ENCODE measurements around the gene TCF20.
A peak's percentile ranks its signal among the peaks of the same experiment; 100 is the strongest.

Gene TCF20

DNA sequence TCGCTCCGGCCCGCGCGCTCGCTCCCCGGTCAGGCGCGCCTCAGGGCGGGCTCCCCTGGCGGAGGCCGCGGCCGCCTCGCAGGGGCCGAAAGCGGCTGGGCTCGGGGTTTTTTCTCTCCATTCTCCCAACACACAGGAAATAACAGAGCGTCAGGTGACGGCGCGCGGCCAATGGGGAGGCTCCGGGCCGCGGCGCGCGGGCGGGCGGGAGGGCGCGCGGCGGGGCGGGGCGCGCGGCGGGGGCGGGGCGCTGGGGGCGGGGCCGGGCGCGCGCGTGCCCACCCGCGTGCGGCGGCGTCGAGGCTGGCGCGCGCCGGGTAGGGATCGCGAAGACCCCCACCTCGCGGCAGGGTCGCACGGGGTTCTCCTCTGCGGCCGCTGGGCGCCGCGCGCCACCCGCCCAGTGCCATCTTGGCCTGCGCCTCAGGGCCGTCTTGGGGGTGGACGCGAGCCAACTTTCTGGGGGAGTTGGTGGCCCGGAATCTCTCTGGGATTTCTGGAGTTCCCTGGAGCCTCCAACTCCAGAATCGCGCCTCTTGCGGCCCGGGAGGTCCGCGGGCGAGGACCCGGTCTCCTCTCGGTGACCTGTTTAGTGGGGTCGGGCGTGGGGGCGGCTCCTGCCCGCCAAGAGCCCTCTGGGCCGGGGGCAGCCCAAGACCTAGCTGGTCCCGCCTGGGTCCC lies at the start of gene TCF20:
Gene TCF20, minus strand, starts transcription at position 144 of the 681 bp plus-strand sequence. CDS start 55,348 bp downstream, outside the sequence.
- H3K4me3 ChIP-seq = peak within 1 kb of the TSS; percentile 95 to 99 (median 98)
- peak within 1 kb of the TSS; percentile 43 to 97 (median 93) for H3K27ac ChIP-seq

DNA sequence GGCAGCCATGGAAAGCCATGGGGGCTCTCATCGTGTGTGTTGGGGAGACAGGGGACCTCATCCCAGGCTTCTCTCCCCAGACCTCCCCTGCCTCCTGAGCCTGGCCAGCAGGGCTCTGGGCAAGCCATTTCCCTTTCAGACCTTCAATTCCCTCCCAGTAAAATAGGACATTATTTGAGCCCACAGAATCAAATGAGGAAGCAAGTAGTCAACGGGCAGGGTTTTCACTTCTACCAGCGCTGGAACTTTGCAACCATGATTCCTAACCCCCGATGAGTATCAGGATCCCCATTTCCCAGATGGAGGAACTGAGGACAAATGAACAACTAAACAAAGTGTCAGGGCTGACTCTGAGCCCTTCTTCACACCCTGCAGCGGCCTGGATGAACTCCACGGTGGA lies 48.9 kb upstream of the TCF20 start:
- Histone ChIP-seq H3K4me3 (no peak overlapping the region), H3K27ac (peak overlapping the region in 2 of 21 experiments; percentile 4 to 10)

DNA sequence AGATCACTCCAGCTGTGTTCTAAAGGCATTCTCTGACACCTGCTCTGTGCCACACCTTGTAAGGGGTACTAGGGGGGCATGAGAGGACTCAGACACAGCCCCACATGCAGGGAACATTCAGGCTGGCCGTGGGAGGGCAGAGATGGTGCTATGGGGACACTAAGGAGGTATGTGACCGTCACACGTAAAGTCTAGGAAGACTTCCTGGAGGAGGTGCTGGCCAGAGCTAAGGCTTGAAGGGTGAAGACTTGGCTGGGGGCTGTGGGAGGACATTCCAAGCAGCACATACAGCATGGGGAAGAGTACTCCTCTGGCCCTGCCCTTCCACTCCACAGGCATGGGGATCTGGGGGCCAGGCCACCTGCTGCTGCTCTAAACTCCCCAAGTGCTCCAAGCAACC lies 48.5 kb upstream of the TCF20 start:
- Histone ChIP-seq H3K4me3 (no peak overlapping the region), H3K27ac (peak overlapping the region in 8 of 21 experiments; percentile 4 to 70 (median 23))

DNA sequence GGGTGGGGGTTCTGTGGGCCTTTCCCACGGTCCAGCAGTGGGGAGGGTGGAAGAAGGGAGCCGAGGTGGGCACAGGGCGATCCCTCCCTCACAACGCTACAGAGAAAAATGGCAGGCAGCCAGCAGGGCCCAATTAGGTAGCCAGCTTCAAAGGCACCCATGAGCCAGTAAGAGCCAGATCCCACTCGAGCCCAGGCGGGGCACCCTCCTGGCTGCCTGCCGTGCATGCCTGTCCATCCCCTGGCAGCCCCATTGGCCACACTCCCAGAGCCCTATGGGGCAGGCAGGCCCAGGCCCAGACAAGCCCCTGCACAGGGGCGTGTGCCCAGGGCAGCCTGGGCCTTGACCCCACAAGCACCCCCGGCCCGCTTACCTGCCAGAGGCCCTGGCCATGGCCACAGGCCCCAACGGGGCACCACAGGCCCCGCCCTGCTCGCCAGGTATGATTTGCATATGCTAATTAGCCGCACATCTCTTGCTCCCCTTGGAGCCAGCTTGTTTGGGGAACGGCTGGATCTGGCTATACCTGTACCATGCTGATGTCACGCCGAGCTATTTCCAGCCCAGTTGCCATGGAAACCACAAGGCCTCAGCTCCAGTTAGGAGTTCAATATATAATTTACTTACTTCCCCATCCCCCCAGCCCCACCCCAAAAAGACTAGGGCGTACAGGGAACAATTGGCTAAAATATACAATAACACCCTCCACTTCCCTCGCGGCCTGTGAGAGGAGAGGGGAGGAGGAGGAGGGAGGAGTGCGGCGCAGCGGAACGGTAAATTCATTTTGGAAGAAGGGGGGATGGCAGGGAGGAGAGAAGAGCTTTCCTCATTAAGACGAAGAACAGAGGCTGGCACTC lies 47.5 kb upstream of the TCF20 start:
- Histone ChIP-seq H3K27ac (peak overlapping the region in 17 of 21 experiments; percentile 23 to 77 (median 64)), H3K4me3 (no peak overlapping the region)

DNA sequence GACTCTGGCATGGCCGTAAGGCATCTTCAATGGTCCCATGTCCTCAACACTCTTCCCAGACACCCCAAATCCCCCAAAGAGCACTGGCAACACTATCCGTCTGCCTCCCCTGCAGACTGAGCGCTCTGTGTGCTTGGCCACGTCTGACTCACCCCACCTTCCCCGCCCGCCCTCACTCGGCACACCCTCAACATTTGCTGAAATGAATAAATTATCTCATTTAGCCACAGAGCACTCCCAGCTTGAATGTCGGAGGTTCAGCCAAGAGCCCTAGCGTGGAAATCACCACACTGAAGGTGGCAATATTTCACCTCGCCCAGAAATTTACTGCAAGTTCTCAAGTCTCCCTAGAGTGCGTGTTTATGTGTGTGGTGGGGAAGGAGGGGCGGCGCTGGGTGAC lies 46.6 kb upstream of the TCF20 start:
- H3K4me3 ChIP-seq = no peak overlapping the region
- H3K27ac ChIP-seq = peak overlapping the region in 16 of 21 experiments; percentile 18 to 77 (median 64)

DNA sequence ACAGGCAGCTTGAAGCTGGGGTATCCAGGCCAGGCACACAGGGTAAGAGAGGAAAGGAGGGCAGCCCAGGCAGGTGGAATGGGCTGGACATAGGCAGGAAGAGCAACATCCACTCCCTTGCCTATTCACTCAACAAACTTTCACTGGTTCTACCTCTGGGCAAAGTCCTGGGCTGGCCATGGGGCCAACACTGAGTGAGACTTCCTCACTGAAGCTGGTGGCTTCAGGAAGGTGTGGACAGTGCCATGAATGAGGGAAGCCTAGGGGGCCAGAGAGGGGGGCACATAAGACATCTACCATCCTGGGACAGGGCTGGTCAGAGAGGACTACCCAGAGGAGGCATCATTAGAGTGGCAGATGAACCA lies 44.9 kb upstream of the TCF20 start:
- peak overlapping the region in 1 of 21 experiments; percentile 55 for H3K27ac ChIP-seq

DNA sequence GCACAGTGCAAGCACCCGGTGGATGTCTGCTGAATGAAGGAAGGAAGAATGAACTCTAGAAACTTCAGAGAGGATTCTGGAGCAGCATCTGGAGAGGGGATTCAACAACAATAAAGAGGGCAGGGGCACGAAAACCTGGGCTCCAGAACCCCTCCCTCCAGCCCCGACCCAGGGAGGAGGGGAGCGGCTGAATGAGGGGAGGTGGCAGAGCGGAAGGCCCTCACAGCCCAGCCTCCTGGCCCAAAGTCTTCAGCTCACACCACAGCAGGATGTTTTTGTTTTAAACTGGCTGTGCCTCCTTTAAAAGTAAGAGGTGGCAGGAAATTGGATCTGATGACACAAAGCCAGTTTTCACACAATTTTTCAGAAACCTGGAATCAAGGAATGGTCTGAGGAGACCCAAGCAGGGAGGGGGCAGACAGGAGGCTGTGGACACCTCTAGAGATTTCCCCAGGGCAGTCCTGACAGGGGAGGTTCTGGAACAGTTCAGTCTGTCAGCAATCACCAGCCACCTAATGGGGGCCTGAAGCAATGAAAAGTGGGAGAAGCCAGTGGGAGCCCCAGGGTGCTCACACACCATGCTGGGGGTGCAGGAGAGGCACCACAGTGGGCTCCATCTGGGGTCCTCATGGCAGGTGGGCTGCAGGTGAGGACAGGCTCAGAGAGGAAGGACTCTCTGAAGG lies 44.4 kb upstream of the TCF20 start:
- H3K27ac ChIP-seq = peak overlapping the region in 2 of 21 experiments; percentile 9 to 55
- H3K4me3 ChIP-seq = no peak overlapping the region

More for the DNA sequence above, 44.9 kb upstream of the TCF20 start:
- no peak overlapping the region for H3K4me3 ChIP-seq

DNA sequence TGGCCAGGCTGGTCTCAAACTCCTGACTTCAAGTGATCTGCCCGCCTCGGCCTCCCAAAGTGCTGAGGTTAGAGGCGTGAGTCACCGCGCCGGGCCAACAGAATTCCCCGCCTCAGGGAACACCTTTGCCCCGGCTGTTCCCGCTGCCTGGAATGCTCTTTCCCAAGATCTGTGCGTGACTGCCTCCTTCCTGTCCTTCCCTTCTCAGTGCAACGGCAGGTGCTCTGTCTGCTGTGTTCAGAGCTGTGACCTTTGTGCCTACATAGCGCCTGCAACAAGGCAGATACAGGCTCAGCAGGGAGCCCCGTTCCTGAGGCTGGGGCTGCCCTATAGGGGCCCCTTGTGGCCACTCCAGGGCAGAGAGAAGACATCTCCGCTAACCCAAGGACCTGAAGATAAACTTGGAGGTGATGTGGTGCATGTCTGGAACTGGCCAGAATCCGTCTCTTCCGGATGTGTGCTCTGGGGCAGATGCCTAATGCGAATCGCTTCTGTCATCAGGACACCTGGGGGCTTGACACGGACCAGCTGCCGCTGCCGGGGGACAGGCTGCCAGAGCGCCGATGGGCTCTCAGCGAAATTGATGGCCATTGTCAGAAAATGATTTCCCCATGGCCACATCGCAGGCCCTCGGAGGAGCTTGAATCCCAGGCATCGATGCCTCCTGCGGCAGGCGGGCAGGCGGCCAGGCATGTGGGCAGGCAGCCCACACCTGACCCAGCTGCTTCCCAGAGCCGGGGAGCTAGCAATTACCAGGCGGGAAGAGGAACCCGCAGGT lies 43.5 kb upstream of the TCF20 start:
- Histone ChIP-seq H3K27ac (peak overlapping the region in 1 of 21 experiments; percentile 55), H3K4me3 (no peak overlapping the region)

DNA sequence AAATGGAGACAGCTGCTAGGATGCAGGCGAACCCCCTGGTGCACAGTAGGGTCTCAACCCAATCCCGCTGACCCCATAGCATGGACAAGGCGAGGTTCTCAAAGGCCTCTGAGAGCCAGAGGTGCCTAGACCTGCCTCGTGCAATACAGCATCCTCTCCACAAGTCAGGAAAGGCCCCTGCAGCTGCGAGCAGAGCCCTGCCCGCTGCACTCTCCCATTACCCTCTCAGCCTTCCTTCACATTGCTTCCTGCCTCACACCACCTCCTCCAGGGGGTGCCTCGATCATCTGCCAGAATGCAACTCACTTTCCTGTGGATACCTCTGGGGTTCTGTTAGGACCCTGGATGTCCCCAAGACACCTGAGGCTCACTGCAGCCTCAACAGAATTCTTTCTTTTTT lies 42.8 kb upstream of the TCF20 start:
- Histone ChIP-seq H3K4me3 (no peak overlapping the region), H3K27ac (no peak overlapping the region)

DNA sequence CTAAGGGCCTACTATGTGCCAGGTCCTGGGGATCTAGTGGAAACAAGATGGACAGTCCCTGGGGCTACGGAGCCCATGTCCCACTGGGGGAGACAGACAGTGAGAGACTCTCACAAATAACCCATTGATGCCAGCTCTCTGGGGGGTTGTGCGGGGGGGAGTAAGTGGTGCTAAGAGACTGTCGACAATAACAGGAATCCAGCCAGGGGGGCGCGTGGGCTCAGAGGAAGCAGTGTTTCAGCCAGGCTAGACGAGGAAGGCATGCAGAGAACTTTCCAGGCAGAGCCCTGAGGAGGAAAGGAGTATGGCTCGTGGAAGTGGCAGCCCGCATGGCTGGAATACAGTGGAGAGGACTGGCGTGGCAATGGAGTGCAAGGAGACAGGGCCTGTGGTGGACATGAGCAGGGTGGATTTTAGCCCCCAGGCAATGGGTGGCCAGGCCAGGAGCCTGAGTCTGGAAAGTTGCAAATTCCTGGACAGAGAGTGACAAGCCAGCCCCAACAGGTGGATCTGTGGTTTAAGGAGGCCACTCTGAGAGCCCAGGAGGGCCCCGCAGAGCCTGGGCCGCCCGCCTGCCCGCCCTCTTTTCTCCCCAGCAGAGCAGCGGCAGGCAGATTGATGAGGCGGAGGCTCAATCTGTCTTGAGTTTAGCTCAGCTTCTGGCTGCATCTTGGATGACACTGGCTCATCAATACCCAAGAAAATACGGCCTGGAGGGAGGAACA lies 40.0 kb upstream of the TCF20 start:
- no peak overlapping the region for H3K4me3 ChIP-seq
- no peak overlapping the region for H3K27ac ChIP-seq

DNA sequence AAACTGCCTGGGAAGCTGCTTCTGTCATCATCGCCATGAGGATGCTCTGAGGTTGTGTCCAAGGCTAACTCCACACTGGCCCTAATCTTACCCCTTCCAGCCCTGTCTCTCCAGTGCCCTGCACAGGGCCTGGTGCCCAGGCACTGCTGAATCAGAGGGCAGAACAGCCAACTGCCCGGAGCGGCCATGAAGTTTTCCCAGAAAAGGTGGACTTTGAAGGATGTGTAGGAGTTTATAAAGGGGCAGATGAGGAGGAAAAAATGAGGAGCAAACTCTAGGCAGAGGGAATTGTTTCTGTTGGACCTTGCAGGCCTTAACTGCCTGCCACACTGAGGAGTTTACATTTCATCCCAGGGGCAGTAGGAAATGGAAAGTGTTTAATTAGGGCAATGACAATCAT lies 39.4 kb upstream of the TCF20 start:
- H3K27ac ChIP-seq = no peak overlapping the region
- no peak overlapping the region for H3K4me3 ChIP-seq

DNA sequence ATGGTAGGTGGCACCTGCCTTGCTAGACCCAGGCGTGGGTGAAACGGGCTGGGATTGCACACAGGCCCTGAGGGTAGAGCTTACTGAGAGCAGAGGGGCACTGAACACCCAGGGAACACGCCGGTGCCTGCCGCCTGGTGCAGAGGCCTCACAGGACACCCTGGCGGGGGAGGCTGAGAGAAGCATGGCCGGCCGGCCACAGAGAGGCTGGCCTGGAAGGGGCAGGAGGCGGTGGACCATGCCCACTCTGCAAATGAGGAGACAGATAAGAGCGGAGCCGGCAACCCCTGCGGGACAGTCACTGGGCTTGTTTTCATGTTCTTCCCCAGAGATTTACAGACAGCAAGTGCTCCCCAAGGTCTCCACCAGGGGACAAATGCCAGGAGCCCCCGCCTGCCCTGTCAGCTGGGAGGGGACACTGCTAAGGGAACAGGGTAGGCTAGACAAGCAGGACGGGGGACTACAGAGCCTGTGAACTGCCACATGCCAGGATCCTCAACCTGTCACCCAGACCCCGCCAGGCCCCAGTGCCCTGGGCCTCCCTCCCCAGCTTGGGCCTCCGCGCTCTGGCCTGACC lies 38.5 kb upstream of the TCF20 start:
- H3K27ac ChIP-seq = no peak overlapping the region
- H3K4me3 ChIP-seq = no peak overlapping the region

DNA sequence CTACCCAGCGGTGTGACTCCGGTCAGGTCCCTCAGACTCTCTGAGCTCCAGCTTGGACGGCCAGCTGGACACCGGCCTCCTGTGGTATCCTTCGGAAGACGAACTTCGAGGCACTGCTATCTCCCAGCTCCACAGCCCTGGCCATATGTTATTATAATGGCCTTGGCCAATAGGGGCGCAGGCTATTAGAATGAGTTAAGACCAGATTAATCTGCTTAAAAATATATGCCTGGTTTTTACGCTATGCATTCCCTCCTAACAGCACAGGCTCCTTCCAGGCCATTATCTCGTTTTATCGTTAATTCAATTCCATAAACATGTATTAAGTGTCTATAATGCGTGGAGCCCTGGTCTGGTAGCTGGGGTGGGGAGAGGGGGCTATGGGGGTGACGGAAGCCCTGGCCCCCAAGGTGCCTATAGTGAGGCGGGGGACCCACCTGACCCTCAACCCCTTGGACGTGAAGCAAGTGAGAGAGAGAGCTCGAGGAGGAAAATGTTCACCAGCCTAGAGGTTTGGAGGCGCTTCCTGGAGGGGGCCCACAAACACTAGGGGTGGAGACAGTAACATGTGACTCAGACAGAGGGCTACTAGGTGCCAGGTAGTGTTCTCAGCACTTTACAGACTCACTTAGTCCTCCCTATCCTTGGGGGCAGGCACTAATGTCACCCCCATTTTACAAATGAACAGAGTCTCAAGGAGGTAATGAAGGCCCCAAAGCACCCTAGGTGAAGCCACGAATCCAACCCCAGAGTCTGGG lies 37.5 kb upstream of the TCF20 start:
- Histone ChIP-seq H3K27ac (no peak overlapping the region), H3K4me3 (no peak overlapping the region)

DNA sequence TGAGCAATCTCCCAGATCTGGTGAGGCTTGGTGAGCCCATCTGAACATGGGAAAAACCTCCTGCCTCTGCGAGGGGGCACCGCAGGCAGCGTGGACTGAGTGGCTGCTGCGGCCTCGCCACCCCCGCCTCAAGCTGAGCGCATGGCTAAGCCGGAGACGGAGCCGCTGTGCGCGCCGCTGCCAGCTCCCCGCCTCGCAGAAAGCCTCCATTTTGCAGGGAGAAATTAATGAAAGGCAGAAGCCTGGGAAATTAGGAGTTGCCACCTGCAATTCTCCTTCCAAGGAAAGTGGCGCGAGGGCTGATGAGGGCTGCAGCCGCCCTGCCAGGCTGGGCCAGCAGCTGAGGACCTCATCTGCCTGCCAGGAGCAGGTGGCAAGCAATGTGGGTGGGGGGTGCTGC lies 35.6 kb upstream of the TCF20 start:
- H3K4me3 ChIP-seq = no peak overlapping the region

DNA sequence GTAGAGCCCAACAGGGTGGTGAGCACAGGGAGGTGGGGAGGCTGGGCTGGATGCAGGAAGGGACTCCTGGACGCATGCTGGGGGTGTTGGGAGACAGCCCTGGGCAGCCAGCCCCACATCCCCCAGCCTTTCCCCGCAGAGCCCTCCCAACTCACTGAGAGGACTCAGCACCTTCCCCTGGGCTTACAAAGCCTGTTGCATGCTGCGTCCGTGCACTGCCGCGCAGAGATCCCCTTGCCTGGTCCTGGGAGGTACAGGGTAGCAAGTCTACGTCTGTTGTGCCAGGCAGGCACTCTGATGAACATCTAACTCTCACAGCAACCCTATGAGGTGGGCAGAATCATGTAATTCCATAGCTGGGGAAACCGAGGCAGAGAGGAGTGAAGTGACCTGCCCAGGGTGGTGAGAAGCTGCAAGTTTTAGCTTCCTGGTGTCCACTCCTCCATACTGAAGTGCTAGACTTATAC lies 33.9 kb upstream of the TCF20 start:
- H3K27ac ChIP-seq = no peak overlapping the region
- H3K4me3 ChIP-seq = no peak overlapping the region

More for the DNA sequence above, 35.6 kb upstream of the TCF20 start:
- H3K27ac ChIP-seq = no peak overlapping the region

DNA sequence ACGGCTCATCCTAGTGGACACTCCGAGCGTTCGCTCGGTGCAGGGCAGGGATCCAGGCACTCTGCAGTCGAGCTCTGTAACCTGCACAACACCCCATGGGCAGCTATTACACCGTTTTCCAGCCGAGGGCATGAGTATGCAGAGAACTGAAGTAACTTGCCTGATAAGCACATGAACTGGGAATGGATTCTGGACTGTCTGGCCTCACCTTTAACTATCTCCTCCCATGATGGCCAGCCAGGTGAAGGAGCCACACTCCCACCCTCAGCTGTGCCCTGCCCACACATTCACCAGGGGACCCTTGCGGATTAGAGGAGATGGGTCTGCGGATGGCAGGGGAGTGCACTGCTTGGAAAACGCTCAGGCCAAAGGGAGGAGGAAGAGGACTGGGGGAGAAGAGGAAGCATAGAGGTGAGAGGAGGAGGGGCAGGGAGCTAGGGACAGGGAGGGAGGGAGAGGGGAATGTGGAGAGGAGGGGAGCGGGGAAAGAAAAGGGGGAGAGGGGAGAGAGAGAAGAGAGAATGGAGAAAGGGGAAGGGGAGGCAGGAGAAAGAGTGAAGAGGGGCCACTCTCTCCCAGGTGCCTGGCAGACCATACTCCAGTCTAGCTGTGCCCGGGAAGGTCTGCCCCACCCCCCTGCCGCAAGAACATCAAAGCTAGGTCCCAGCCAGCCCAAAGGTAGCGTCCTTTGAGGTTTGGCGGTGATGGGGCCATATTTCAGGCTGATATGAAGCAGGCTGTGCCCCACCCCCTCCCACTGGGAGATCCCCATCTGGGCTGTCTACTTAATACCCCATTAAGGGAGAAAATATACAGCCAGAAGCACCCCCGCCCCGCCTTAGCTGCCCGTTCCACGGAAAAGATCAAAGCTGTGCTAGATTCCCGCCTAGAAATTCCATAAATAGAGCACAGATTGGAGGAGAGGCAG lies 33.2 kb upstream of the TCF20 start:
- Histone ChIP-seq H3K27ac (no peak overlapping the region), H3K4me3 (no peak overlapping the region)

DNA sequence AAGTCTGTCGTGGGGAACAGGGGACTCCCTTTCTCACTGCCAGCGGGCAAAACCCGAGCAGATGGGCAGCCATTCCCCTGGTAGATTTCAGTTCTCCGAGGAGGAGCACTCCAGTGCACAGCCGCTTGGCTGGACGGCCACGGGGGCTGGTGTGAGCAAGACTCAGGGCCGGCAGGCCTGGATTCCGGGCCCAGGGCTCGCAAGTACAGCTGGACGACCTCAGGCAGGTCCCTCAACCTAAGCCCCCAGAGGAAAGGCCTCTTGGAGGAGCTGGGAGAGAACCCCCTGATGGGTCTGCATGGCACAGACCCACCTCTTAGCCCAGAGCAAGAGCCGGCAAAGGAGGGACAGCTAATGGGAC lies 31.3 kb upstream of the TCF20 start:
- H3K27ac ChIP-seq = peak overlapping the region in 3 of 21 experiments; percentile 39 to 86 (median 81)

More for the DNA sequence above, 31.3 kb upstream of the TCF20 start:
- no peak overlapping the region for H3K4me3 ChIP-seq
